ENCODE measurements around the gene CLIP4. TPM values are rescaled to one million over a fixed set of nuclear protein-coding genes. Genes with fewer than 3 reads are reported as not detected.

Gene CLIP4
- total RNA-seq, 1 experiment from 2014 or later: 0.39 TPM

- H3K4me3 Mint-ChIP-seq: no peak overlapping the region
- CTCF ChIA-PET: interaction anchor here (1.3 kb wide), 1 partner anchor 117 kb away, joined by 5 read pairs; no protein-coding TSS in a partner anchor
- H3K27me3 Mint-ChIP-seq (ENCODE audit: low read depth): no peaks in the 10 kb centered on the region
- no peak for DNase-seq (ENCODE audit: low spot score)
- TF ChIP-seq OVOL2 (CRISPR knock-in tag; IDR thresholded peaks at IDR 0.05; ENCODE audit: borderline replicate concordance) (no peak), E2F4 (CRISPR knock-in tag; IDR thresholded peaks at IDR 0.05; ENCODE audit: borderline replicate concordance, low read depth) (no peak)
- no peak overlapping the region for H3K27ac Mint-ChIP-seq
- H3K9me3 Mint-ChIP-seq: peaks cover 23% of the 10 kb centered on the region
- H3K4me1 Mint-ChIP-seq: no peaks in the 10 kb centered on the region; the same call in 1 of the 2 replicates
- H3K36me3 Mint-ChIP-seq: peaks cover 9% of the 10 kb centered on the region; the same call in 1 of the 2 replicates
- no peak for ATAC-seq
- POLR2A ChIA-PET: no interaction called here
Measured at GRCh38 chr2:29075894-29076705, 39.1 kb upstream of the CLIP4 start.

GRCh38 chr2:29079887-29080286 lies 35.3 kb upstream of the CLIP4 start:
- no peak for ATAC-seq
- peaks cover 12% of the 10 kb centered on the region; the same call in 1 of the 2 replicates for H3K36me3 Mint-ChIP-seq
- ChIA-PET POLR2A (no interaction called here), CTCF (no interaction called here)
- no peak for TF ChIP-seq ZNF512 (CRISPR knock-in tag; IDR thresholded peaks at IDR 0.05; ENCODE audit: borderline replicate concordance)
- no peak for TF ChIP-seq ZNF219 (CRISPR knock-in tag; IDR thresholded peaks at IDR 0.05; ENCODE audit: borderline replicate concordance)
- TF ChIP-seq ARID4B (CRISPR knock-in tag; IDR thresholded peaks at IDR 0.05; ENCODE audit: borderline replicate concordance): no peak
- TF ChIP-seq HMGXB4 (CRISPR knock-in tag; IDR thresholded peaks at IDR 0.05): no peak
- no peak for TF ChIP-seq GRHL2 (CRISPR knock-in tag; IDR thresholded peaks at IDR 0.05; ENCODE audit: insufficient replicate concordance, severe bottlenecking)
- no peaks in the 10 kb centered on the region; the same call in 1 of the 2 replicates for H3K4me1 Mint-ChIP-seq
- H3K27ac Mint-ChIP-seq: no peak overlapping the region
- DNase-seq (ENCODE audit: low spot score): no peak
- H3K9me3 Mint-ChIP-seq: peaks cover 26% of the 10 kb centered on the region
- no peaks in the 10 kb centered on the region for H3K27me3 Mint-ChIP-seq (ENCODE audit: low read depth)
- no peak overlapping the region for H3K4me3 Mint-ChIP-seq

GRCh38 chr2:29080886-29081743 lies 34.1 kb upstream of the CLIP4 start:
- no peak overlapping the region for H3K27ac Mint-ChIP-seq
- POLR2A ChIA-PET: no interaction called here
- TF ChIP-seq ETV6 (CRISPR knock-in tag; IDR thresholded peaks at IDR 0.05): no peak
- TF ChIP-seq FOXP1 (CRISPR knock-in tag; IDR thresholded peaks at IDR 0.05; ENCODE audit: borderline replicate concordance): no peak
- no peak for TF ChIP-seq FOXJ3 (CRISPR knock-in tag; IDR thresholded peaks at IDR 0.05; ENCODE audit: borderline replicate concordance)
- TF ChIP-seq ATF3 (CRISPR knock-in tag; conservative IDR thresholded peaks at IDR 0.05): no peak
- TF ChIP-seq E2F1 (CRISPR knock-in tag; IDR thresholded peaks at IDR 0.05): no peak
- TF ChIP-seq RORB (CRISPR knock-in tag; IDR thresholded peaks at IDR 0.05): no peak
- no peak for TF ChIP-seq ZNF671 (CRISPR knock-in tag; IDR thresholded peaks at IDR 0.05)
- TF ChIP-seq FOXK1 (CRISPR knock-in tag; IDR thresholded peaks at IDR 0.05): no peak
- no peak for TF ChIP-seq CREB1 (CRISPR knock-in tag; IDR thresholded peaks at IDR 0.05)
- no peak for TF ChIP-seq ESRRA (CRISPR knock-in tag; IDR thresholded peaks at IDR 0.05; ENCODE audit: borderline replicate concordance)
- TF ChIP-seq ZNF263 (CRISPR knock-in tag; IDR thresholded peaks at IDR 0.05; ENCODE audit: low read depth): no peak
- DNase-seq (ENCODE audit: low spot score): no peak
- no peak overlapping the region for H3K4me3 Mint-ChIP-seq
- no peaks in the 10 kb centered on the region for H3K27me3 Mint-ChIP-seq (ENCODE audit: low read depth)
- ATAC-seq: no peak
- H3K4me1 Mint-ChIP-seq: no peaks in the 10 kb centered on the region; the same call in 1 of the 2 replicates
- H3K36me3 Mint-ChIP-seq: peaks cover 12% of the 10 kb centered on the region; the same call in 1 of the 2 replicates
- CTCF ChIA-PET: no interaction called here
- peaks cover 26% of the 10 kb centered on the region for H3K9me3 Mint-ChIP-seq
